Colonic mucosa (tissue), 4 donors: ENCODE measurements around the gene KCNJ2. TPM values are rescaled to one million over a fixed set of nuclear protein-coding genes. Genes with fewer than 3 reads are reported as not detected.

Experiments
- DNase-seq: peaks from one replicate; pipeline ENCODE4 v3.0.0-alpha.2; 2020
- H3K27ac ChIP-seq: fragments of 200-600 bp; one replicate; pipeline ENCODE4 v1.8.0; 2021
- H3K27me3 ChIP-seq: fragments of 200-600 bp; one replicate; pipeline ENCODE4 v1.8.0; 2021
- H3K36me3 ChIP-seq: fragments of 200-600 bp; one replicate; pipeline ENCODE4 v1.8.0; 2021
- H3K4me1 ChIP-seq: fragments of 200-600 bp; one replicate; pipeline ENCODE4 v1.8.0; 2021; ENCODE audit warnings: mild to moderate bottlenecking
- H3K4me3 ChIP-seq: fragments of 200-600 bp; one replicate; pipeline ENCODE4 v1.8.0; 2021
- H3K9ac ChIP-seq, 2 donors: one replicate each; pipeline ENCODE4 v1.7.0; 2013; ENCODE audit warnings: control low read depth in 2 of 2, low read depth in 2 of 2, low read length in 2 of 2
- H3K9me3 ChIP-seq: fragments of 200-600 bp; one replicate; pipeline ENCODE4 v1.8.0; 2021
- CTCF ChIP-seq: fragments of 200-600 bp; IDR thresholded peaks from one replicate; pipeline ENCODE4 v1.8.0; 2022; ENCODE audit warnings: antibody characterized with exemption, mild to moderate bottlenecking
- intact Hi-C: fragments of 100-400 bp; cut with DNase I; formaldehyde crosslinking; loops from one replicate; pipeline ENCODE4 v1.14.1; 2022
- total RNA-seq, 2 donors: library from RNA; stranded (reverse); fragmentation: NEBNext Ultra II Directional in 1 of 2; extraction: Animal tissue kit (Norgen Biotek cat#: 25700) in 1 of 2; gene quantifications; one replicate each; pipeline ENCODE4 v1.2.1, GENCODE V29; 2021
- donor health status: healthy.
- donor health status: DM: no; HTN: no; CAD: no.
- donor health status: DM: no; HTN: no; CAD: no.

Gene KCNJ2
- total RNA-seq, 2 donors from 2014 or later: 7.4 to 18.2 TPM

- Histone ChIP-seq H3K36me3 (no peaks in the 10 kb centered on the region), H3K27ac (peak overlapping the region; percentile 67), H3K9ac (no peak overlapping the region), H3K9me3 (no peaks in the 10 kb centered on the region), H3K27me3 (no peaks in the 10 kb centered on the region), H3K4me3 (no peak overlapping the region), H3K4me1 (peaks cover 9% of the 10 kb centered on the region)
- intact Hi-C loops: loop anchor here (10.0 kb wide), 1 partner anchor 104 kb away; no protein-coding TSS in a partner anchor
- TF ChIP-seq CTCF: no peak
- DNase-seq: no peak
These were observed 31.0 kb upstream of the KCNJ2 start for GRCh38 chr17:70138291-70138865.

GRCh38 chr17:70139449-70139993, 29.8 kb upstream of the KCNJ2 start:
- H3K36me3 ChIP-seq: no peaks in the 10 kb centered on the region
- no peak overlapping the region for H3K9ac ChIP-seq
- no peaks in the 10 kb centered on the region for H3K27me3 ChIP-seq
- H3K4me1 ChIP-seq: peaks cover 9% of the 10 kb centered on the region
- DNase-seq: peak; percentile 44
- no peak overlapping the region for H3K4me3 ChIP-seq
- no peak for TF ChIP-seq CTCF
- peak overlapping the region; percentile 21 for H3K27ac ChIP-seq
- intact Hi-C loops: loop anchor here (10.0 kb wide), 1 partner anchor 105 kb away; no protein-coding TSS in a partner anchor
- no peaks in the 10 kb centered on the region for H3K9me3 ChIP-seq

DNA sequence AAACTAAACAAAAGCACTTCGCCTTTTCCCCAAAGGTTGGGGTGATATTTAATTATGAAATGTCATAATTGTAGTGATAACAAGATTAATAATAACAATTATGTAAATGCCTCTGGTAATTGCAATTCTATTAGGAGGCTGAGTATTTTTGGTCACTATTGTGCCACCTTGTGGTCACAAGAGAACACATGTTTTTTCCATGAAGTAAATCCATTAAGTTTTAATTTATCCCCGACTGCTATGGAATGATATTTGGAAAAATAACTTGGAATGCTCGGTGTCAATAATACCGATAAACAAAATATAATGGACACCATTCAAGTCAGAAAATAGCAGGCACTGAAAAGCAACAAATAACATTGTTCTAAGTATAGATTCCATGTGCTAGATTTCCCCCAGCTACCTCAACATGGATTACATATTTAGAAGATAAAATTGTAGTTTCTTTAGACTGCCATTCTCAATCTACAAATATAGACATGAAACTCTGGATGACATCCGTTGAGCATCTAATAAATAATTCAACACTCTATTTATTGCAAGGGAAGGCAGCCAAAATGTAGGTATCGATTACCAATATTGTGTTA, 25.0 kb upstream of the KCNJ2 start:
- intact Hi-C loops: loop anchor here (10.0 kb wide), 1 partner anchor 570 kb away; no protein-coding TSS in a partner anchor
- Histone ChIP-seq H3K9ac (no peak overlapping the region), H3K4me3 (no peak overlapping the region), H3K36me3 (no peaks in the 10 kb centered on the region), H3K9me3 (no peaks in the 10 kb centered on the region), H3K4me1 (no peaks in the 10 kb centered on the region), H3K27ac (no peak overlapping the region), H3K27me3 (no peaks in the 10 kb centered on the region)
- no peak for DNase-seq
- TF ChIP-seq CTCF: peak; percentile 61

- H3K9me3 ChIP-seq: no peaks in the 10 kb centered on the region
- DNase-seq: no peak
- H3K9ac ChIP-seq: no peak overlapping the region
- no peaks in the 10 kb centered on the region for H3K36me3 ChIP-seq
- intact Hi-C loops: no loop called here
- TF ChIP-seq CTCF: no peak
- no peaks in the 10 kb centered on the region for H3K4me1 ChIP-seq
- no peak overlapping the region for H3K4me3 ChIP-seq
- H3K27me3 ChIP-seq: no peaks in the 10 kb centered on the region
- H3K27ac ChIP-seq: no peak overlapping the region
These were observed 16.1 kb upstream of the KCNJ2 start for GRCh38 chr17:70153210-70153609.

DNA sequence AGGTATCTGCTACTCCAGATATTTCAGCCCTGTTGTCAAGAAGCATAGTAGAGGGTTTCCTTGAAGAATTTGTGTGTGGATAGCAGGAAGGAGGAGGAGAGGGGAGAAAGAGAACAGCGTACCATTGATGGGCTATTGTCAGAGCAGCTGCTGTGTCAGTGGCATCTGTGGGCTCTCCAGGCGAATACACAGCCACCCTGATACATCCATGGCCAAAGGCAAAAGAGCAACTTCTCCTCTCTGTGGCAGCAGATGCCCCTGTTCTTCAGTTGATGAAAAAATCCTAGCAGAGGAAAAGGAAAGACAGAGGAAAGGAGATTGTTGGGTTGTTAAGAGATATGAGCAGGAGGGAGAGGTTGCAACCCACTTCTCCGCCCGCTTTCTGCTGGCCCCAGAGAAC, 12.2 kb upstream of the KCNJ2 start:
- H3K4me3 ChIP-seq: no peak overlapping the region
- H3K9ac ChIP-seq: no peak overlapping the region
- no peaks in the 10 kb centered on the region for H3K36me3 ChIP-seq
- H3K27me3 ChIP-seq: no peaks in the 10 kb centered on the region
- H3K27ac ChIP-seq: no peak overlapping the region
- intact Hi-C loops: no loop called here
- no peak for DNase-seq
- no peaks in the 10 kb centered on the region for H3K4me1 ChIP-seq
- no peaks in the 10 kb centered on the region for H3K9me3 ChIP-seq
- TF ChIP-seq CTCF: no peak
